ENCODE measurements around the gene RASSF5.

RASSF5 gene

GRCh38 chr1:206547104-206547503 lies 39.8 kb downstream of the RASSF5 start:
- H3K9me3 ChIP-seq (ENCODE audit: low read depth, low read length) = no peaks in the 10 kb centered on the region
- H3K27ac ChIP-seq = no peak overlapping the region
- TF ChIP-seq POLR2AphosphoS5 (IDR thresholded peaks at IDR 0.05; ENCODE audit: borderline replicate concordance, low read depth, low read length) (no peak), EZH2 (IDR thresholded peaks at IDR 0.05) (no peak), FOXP2 (optimal IDR thresholded peaks at IDR 0.05; ENCODE audit: control extremely low read depth, extremely low read length, insufficient read depth) (no peak)
- H3K36me3 ChIP-seq (ENCODE audit: insufficient read depth, low read length) = no peaks in the 10 kb centered on the region
- H3K4me3 ChIP-seq = no peak overlapping the region
- no peak for DNase-seq (ENCODE audit: low read depth, low spot score)
- H3K9ac ChIP-seq (ENCODE audit: insufficient read length) = no peak overlapping the region

DNA sequence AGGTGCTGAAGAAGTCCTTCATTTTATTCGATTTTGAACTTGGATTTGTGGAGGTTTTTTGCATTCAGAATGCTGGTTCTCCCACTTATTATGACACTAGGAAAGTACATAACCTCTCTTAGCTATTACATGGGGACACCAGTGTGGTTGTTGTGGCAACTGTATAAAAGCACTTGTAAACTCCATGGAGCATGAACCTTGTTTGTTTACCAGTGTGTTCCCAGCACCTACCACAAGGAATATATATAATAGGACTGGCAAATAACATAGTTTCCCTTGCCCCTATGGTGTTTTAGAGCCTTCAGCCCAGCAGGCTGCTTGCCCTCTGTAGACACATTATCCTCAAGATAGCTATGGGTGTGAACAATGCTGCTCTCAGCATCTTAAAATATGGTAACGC lies 43.1 kb downstream of the RASSF5 start:
- DNase-seq (ENCODE audit: low read depth, low spot score) = no peak
- Histone ChIP-seq H3K9me3 (ENCODE audit: low read depth, low read length) (no peaks in the 10 kb centered on the region), H3K27ac (no peak overlapping the region), H3K4me3 (no peak overlapping the region), H3K36me3 (ENCODE audit: insufficient read depth, low read length) (no peaks in the 10 kb centered on the region), H3K9ac (ENCODE audit: insufficient read length) (no peak overlapping the region)
- TF ChIP-seq FOXP2 (optimal IDR thresholded peaks at IDR 0.05; ENCODE audit: control extremely low read depth, extremely low read length, insufficient read depth) = no peak
- TF ChIP-seq POLR2AphosphoS5 (IDR thresholded peaks at IDR 0.05; ENCODE audit: borderline replicate concordance, low read depth, low read length) = no peak
- TF ChIP-seq EZH2 (IDR thresholded peaks at IDR 0.05) = no peak

GRCh38 chr1:206551296-206551985 lies 44.1 kb downstream of the RASSF5 start:
- TF ChIP-seq POLR2AphosphoS5 (IDR thresholded peaks at IDR 0.05; ENCODE audit: borderline replicate concordance, low read depth, low read length) (no peak), FOXP2 (optimal IDR thresholded peaks at IDR 0.05; ENCODE audit: control extremely low read depth, extremely low read length, insufficient read depth) (no peak), EZH2 (IDR thresholded peaks at IDR 0.05) (no peak)
- H3K27ac ChIP-seq = no peak overlapping the region
- H3K4me3 ChIP-seq = no peak overlapping the region
- no peak overlapping the region for H3K9ac ChIP-seq (ENCODE audit: insufficient read length)
- no peak for DNase-seq (ENCODE audit: low read depth, low spot score)
- H3K9me3 ChIP-seq (ENCODE audit: low read depth, low read length) = no peaks in the 10 kb centered on the region
- no peaks in the 10 kb centered on the region for H3K36me3 ChIP-seq (ENCODE audit: insufficient read depth, low read length)

- Histone ChIP-seq H3K4me3 (no peak overlapping the region), H3K9me3 (ENCODE audit: low read depth, low read length) (no peaks in the 10 kb centered on the region), H3K27ac (no peak overlapping the region), H3K9ac (ENCODE audit: insufficient read length) (no peak overlapping the region), H3K36me3 (ENCODE audit: insufficient read depth, low read length) (no peaks in the 10 kb centered on the region)
- TF ChIP-seq FOXP2 (optimal IDR thresholded peaks at IDR 0.05; ENCODE audit: control extremely low read depth, extremely low read length, insufficient read depth) (no peak), EZH2 (IDR thresholded peaks at IDR 0.05) (no peak), POLR2AphosphoS5 (IDR thresholded peaks at IDR 0.05; ENCODE audit: borderline replicate concordance, low read depth, low read length) (no peak)
- no peak for DNase-seq (ENCODE audit: low read depth, low spot score)
These were observed 44.6 kb downstream of the RASSF5 start for GRCh38 chr1:206551986-206552326.

DNA sequence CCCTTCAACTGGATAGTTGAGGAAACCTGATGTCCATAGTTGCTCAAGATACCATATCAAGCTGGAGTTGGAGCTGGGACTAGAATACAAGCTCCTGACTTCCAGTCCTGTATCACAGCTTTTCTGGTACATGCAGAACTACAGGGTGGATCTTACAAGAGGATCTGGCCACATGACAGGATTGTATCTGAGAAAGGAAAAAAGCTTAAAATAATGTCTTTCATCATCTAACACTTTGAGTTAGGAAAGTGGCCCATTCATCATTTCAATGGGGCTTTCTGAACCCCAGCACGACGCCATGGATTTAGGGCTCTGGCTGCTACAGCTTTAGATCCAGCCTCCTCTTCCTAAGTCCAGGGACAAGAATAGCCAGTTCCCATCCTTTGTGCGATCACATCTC lies 46.9 kb downstream of the RASSF5 start:
- no peak for TF ChIP-seq EZH2 (IDR thresholded peaks at IDR 0.05)
- no peak for TF ChIP-seq POLR2AphosphoS5 (IDR thresholded peaks at IDR 0.05; ENCODE audit: borderline replicate concordance, low read depth, low read length)
- no peak for TF ChIP-seq FOXP2 (optimal IDR thresholded peaks at IDR 0.05; ENCODE audit: control extremely low read depth, extremely low read length, insufficient read depth)
- H3K27ac ChIP-seq = no peak overlapping the region
- DNase-seq (ENCODE audit: low read depth, low spot score) = no peak
- H3K9ac ChIP-seq (ENCODE audit: insufficient read length) = no peak overlapping the region
- no peaks in the 10 kb centered on the region for H3K9me3 ChIP-seq (ENCODE audit: low read depth, low read length)
- H3K4me3 ChIP-seq = no peak overlapping the region
- no peaks in the 10 kb centered on the region for H3K36me3 ChIP-seq (ENCODE audit: insufficient read depth, low read length)

DNA sequence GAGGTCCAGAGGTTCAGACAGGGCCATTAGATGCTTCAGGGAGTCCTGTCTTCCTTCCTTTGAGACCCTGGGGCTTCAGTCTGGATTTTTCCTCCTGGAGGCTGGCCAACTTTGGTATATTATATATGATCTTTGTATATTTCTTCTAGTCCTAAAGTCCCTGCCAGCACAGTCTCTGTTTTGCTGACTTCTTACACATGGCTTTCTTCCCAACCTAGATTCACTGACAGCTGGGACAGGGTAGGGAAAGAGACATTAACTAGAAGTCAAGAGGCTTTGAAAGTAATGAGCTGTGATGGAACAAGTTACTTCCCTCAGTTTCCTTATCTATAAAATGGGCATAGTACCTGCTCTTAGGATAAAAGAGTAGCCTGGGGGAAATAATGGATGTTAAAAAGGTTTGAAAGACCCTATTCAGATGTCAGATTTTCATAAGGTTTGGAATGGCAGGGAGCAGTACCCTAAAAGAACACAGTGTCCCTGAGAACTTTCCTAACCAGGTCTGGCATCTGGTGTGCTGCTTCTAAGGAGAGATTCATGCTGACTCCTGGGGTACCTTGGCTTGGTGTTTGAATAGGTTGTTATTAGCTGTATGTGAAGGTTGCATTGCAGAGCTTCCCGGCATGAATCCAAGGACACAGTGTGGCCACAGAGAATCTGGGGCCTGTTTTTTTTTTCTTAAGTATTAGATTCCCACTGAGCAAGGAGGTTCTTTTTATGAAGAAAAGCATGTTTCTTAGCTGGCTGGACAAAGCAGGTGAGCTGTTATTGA lies 47.6 kb downstream of the RASSF5 start:
- Histone ChIP-seq H3K9ac (ENCODE audit: insufficient read length) (no peak overlapping the region), H3K27ac (no peak overlapping the region), H3K36me3 (ENCODE audit: insufficient read depth, low read length) (no peaks in the 10 kb centered on the region), H3K9me3 (ENCODE audit: low read depth, low read length) (no peaks in the 10 kb centered on the region), H3K4me3 (no peak overlapping the region)
- no peak for DNase-seq (ENCODE audit: low read depth, low spot score)
- TF ChIP-seq EZH2 (IDR thresholded peaks at IDR 0.05) (no peak), FOXP2 (optimal IDR thresholded peaks at IDR 0.05; ENCODE audit: control extremely low read depth, extremely low read length, insufficient read depth) (no peak), POLR2AphosphoS5 (IDR thresholded peaks at IDR 0.05; ENCODE audit: borderline replicate concordance, low read depth, low read length) (no peak)

GRCh38 chr1:206555473-206555935 lies 48.2 kb downstream of the RASSF5 start:
- TF ChIP-seq EZH2 (IDR thresholded peaks at IDR 0.05) (no peak), POLR2AphosphoS5 (IDR thresholded peaks at IDR 0.05; ENCODE audit: borderline replicate concordance, low read depth, low read length) (no peak)
- Histone ChIP-seq H3K9ac (ENCODE audit: insufficient read length) (no peak overlapping the region), H3K36me3 (ENCODE audit: insufficient read depth, low read length) (no peaks in the 10 kb centered on the region), H3K9me3 (ENCODE audit: low read depth, low read length) (no peaks in the 10 kb centered on the region), H3K4me3 (no peak overlapping the region), H3K27ac (no peak overlapping the region)
- no peak for DNase-seq (ENCODE audit: low read depth, low spot score)

DNA sequence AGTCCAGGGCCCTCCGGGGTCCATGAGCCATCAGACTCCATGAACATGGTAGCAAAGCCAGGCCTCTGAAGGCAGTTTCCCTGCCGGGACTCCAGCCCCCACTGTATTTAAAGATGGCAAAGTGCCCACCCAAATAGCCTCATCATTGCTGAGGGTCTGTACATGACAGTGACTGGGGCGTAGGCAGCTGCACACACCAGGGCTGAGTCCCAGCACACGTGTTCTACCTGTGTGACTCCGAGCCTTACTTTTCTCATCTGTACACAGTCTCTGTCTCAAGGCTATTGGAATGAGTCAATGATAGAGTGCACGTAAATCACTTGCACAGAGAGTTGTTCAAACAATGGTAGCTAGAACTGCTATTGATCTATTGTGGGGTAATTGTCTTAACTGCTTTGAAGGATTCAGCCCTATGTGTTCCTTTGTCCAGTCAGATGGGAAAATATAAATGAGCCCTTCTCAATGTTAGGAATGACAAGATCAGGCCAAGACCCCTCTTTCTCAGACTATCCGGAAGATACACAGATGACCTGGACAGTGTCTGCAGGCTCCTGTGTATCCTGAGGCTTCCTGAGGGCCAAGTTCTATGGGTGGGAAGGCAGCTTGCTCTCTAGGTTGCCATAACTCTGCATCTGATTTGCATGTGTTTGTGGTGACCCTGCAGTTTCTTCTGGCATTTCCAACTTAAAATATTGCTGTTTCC lies 48.9 kb downstream of the RASSF5 start:
- no peaks in the 10 kb centered on the region for H3K36me3 ChIP-seq (ENCODE audit: insufficient read depth, low read length)
- H3K9me3 ChIP-seq (ENCODE audit: low read depth, low read length) = no peaks in the 10 kb centered on the region
- peak overlapping the region; percentile 79 for H3K4me3 ChIP-seq
- TF ChIP-seq EZH2 (IDR thresholded peaks at IDR 0.05) = no peak
- TF ChIP-seq FOXP2 (optimal IDR thresholded peaks at IDR 0.05; ENCODE audit: control extremely low read depth, extremely low read length, insufficient read depth) = no peak
- no peak for TF ChIP-seq POLR2AphosphoS5 (IDR thresholded peaks at IDR 0.05; ENCODE audit: borderline replicate concordance, low read depth, low read length)
- no peak overlapping the region for H3K27ac ChIP-seq
- DNase-seq (ENCODE audit: low read depth, low spot score) = no peak
- H3K9ac ChIP-seq (ENCODE audit: insufficient read length) = no peak overlapping the region

Measured in SK-N-MC (cell line).